ENCODE measurements around the gene RGS8. TPM values are rescaled to one million over a fixed set of nuclear protein-coding genes. Genes with fewer than 3 reads are reported as not detected.

RGS8 gene
- total RNA-seq, 4 donors from 2014 or later: not detected

DNA sequence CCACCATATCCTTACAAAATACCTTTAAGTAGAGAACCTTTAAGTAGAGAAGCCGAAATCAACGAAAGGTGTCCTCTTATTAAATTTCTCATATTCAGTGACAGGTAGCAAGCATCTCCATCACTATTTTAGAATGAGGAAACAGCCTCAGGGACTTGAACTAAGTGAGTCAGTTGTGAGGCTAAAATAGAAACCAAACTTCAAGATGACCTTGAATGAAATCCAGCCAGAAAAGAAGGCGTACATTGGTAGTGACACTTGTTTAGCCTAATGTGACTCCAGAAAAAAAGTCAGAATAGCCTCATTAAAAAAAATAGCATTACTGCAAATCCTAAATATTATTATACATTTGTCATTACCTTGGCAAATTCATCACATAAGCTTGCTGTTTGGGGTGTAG lies 20.1 kb downstream of the RGS8 start:
- H3K4me3 ChIP-seq: no peak overlapping the region
- no peak overlapping the region for H3K27ac ChIP-seq
- no peak for DNase-seq
- TF ChIP-seq POLR2A (IDR thresholded peaks at IDR 0.05): no peak
- TF ChIP-seq, protein P1, sequence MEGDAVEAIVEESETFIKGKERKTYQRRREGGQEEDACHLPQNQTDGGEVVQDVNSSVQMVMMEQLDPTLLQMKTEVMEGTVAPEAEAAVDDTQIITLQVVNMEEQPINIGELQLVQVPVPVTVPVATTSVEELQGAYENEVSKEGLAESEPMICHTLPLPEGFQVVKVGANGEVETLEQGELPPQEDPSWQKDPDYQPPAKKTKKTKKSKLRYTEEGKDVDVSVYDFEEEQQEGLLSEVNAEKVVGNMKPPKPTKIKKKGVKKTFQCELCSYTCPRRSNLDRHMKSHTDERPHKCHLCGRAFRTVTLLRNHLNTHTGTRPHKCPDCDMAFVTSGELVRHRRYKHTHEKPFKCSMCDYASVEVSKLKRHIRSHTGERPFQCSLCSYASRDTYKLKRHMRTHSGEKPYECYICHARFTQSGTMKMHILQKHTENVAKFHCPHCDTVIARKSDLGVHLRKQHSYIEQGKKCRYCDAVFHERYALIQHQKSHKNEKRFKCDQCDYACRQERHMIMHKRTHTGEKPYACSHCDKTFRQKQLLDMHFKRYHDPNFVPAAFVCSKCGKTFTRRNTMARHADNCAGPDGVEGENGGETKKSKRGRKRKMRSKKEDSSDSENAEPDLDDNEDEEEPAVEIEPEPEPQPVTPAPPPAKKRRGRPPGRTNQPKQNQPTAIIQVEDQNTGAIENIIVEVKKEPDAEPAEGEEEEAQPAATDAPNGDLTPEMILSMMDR (IDR thresholded peaks at IDR 0.05): no peak
- H3K9me3 ChIP-seq: no peaks in the 10 kb centered on the region
- no peaks in the 10 kb centered on the region for H3K27me3 ChIP-seq
- no peaks in the 10 kb centered on the region for H3K36me3 ChIP-seq
- no peaks in the 10 kb centered on the region for H3K4me1 ChIP-seq

DNA sequence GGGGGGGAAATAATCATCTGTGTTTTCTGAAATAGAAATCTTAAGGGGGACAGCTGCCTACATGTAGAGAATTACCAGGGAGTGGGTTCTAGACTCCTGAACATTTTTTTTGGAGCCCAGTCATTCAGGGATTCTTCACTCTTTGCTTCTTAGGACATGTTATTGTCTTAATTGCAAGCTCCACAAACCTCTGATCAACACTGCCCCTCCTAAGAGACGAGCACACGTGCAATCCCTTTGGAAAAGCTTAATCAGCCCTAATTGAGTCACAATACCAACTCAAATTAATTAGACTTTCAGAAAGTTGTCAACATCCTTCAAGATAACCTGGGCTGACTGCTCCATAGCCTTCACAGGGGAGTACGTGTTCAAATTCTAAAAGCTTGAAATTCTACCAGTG lies 21.4 kb downstream of the RGS8 start:
- Histone ChIP-seq H3K27me3 (no peaks in the 10 kb centered on the region), H3K4me1 (no peaks in the 10 kb centered on the region), H3K4me3 (no peak overlapping the region), H3K36me3 (no peaks in the 10 kb centered on the region), H3K9me3 (no peaks in the 10 kb centered on the region), H3K27ac (no peak overlapping the region)
- TF ChIP-seq, protein P1 (IDR thresholded peaks at IDR 0.05): no peak
- TF ChIP-seq POLR2A (IDR thresholded peaks at IDR 0.05): no peak
- DNase-seq: no peak

DNA sequence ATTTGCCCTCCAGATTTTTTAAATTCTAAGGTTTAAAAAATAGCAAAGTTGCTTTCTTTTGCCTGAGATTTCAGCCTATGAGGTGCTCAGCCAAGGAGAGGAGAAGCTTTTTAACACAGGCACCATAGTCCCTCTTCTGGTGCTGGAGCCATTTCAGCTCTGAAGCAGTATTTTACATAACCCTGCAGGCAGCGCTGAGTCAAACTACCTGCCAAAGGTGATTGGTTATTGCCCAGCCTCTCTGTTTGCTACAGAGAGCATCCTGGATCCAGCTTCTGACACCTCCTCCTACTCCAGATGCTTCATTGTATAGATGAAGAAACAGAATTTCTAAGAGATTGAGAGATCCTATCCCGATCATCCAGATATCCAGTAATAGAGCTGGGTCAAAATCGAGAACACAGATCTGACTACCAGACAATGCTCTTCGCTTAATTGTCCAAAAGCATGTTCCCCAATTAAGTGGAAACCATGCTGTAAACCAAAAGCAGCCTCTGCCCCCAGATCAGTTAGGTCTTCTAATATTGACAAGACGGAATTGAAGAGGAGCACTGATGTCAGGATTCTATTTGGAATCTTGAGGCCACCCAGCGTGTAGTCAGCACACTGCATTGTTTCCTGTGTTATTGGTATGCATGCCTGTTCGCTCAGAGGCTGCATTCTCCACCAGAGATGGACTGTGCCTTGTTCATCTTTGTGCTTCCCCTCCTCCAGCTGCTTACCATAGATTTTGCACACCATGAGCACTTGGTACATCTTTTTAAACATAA lies 22.1 kb downstream of the RGS8 start:
- H3K4me1 ChIP-seq: no peaks in the 10 kb centered on the region
- no peak overlapping the region for H3K4me3 ChIP-seq
- H3K27me3 ChIP-seq: no peaks in the 10 kb centered on the region
- no peaks in the 10 kb centered on the region for H3K36me3 ChIP-seq
- H3K9me3 ChIP-seq: no peaks in the 10 kb centered on the region
- DNase-seq: no peak
- H3K27ac ChIP-seq: no peak overlapping the region
- TF ChIP-seq POLR2A (IDR thresholded peaks at IDR 0.05): no peak
- TF ChIP-seq, protein P1 (IDR thresholded peaks at IDR 0.05): no peak

DNA sequence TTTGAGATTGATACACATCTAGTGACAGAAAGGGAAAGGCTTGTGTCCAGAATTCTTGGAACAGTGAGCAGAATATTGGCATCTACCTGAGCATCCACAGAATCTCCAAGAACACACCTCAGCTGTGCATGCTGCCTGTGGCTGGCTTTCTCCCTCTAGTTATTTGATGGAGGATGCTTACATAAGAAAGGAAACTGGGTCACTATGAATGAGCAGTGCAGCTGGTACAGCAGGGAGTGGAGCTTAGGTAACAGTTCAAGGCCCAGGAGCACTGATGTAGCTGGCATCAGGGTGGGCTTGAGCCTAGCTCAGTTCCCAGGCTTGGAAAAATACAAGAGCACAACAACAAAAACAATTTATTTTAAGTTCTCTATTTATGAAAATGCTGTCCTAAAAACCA lies 26.3 kb downstream of the RGS8 start:
- DNase-seq: no peak
- H3K4me1 ChIP-seq: no peaks in the 10 kb centered on the region
- TF ChIP-seq, protein P1 (IDR thresholded peaks at IDR 0.05): no peak
- no peak for TF ChIP-seq POLR2A (IDR thresholded peaks at IDR 0.05)
- no peaks in the 10 kb centered on the region for H3K27me3 ChIP-seq
- H3K27ac ChIP-seq: no peak overlapping the region
- no peak overlapping the region for H3K4me3 ChIP-seq
- H3K9me3 ChIP-seq: no peaks in the 10 kb centered on the region
- no peaks in the 10 kb centered on the region for H3K36me3 ChIP-seq

DNA sequence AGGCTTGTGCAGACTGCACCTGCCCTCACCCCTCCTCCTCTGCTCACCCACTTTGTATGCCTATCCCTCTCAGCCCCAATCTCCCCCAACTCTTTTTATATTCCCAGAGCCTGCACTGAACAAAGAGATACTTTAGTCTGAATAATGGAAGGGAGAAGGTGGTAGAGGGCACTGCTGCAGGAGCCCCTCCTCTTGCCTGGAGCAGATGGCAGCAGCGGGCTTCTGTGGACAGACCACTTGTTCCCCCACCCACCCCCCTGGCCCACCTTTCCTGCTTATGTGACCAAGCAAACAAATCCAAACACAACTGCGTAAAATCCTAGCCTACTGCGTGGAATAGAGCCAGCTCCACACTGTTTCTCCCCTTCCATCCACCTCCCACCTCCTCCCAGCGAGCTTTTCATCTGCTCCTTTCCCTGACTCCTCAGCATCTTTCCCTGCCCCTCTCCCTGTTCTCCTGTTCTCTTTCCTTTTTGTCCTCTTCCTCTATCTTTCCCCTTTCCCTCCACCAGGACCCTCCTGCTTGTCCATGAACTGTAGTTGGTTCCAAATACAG lies 27.5 kb downstream of the RGS8 start:
- H3K27me3 ChIP-seq: no peaks in the 10 kb centered on the region
- no peaks in the 10 kb centered on the region for H3K36me3 ChIP-seq
- H3K9me3 ChIP-seq: no peaks in the 10 kb centered on the region
- no peak overlapping the region for H3K27ac ChIP-seq
- no peak for TF ChIP-seq POLR2A (IDR thresholded peaks at IDR 0.05)
- TF ChIP-seq, protein P1 (IDR thresholded peaks at IDR 0.05): no peak
- DNase-seq: no peak
- H3K4me3 ChIP-seq: no peak overlapping the region
- H3K4me1 ChIP-seq: no peaks in the 10 kb centered on the region
